Kidney epithelial cell (primary cell): ENCODE measurements around the gene CPNE4. TPM values are rescaled to one million over a fixed set of nuclear protein-coding genes. Genes with fewer than 3 reads are reported as not detected.

Experiments
- DNase-seq: peaks from one replicate; pipeline ENCODE4 v3.0.0-alpha.2; 2010; ENCODE audit warnings: low read depth
- H3K27me3 ChIP-seq: 2 replicates; pipeline ENCODE4 v1.6.0; 2011; ENCODE audit warnings: low read length; ENCODE audit not compliant: control insufficient read depth, insufficient read depth
- H3K36me3 ChIP-seq: 2 replicates; pipeline ENCODE4 v1.5.1; 2011; ENCODE audit warnings: low read length; ENCODE audit not compliant: control insufficient read depth, insufficient read depth
- H3K4me3 ChIP-seq: 2 replicates; pipeline ENCODE4 v1.5.1; 2011; ENCODE audit warnings: low read depth, mild to moderate bottlenecking, control low read depth, low read length
- total RNA-seq: library from RNA; depleted of rRNA; stranded (reverse); fragments of >200 nt; gene quantifications from 2 replicates; pipeline ENCODE4 v1.2.3, GENCODE V29; 2015
- TF ChIP-seq, protein P1 (sequence below): IDR thresholded peaks from 2 replicates; pipeline ENCODE4 v1.5.1; 2011; ENCODE audit warnings: mild to moderate bottlenecking, moderate library complexity, low read length, control low read depth, inconsistent platforms; ENCODE audit not compliant: insufficient read depth, poor library complexity, severe bottlenecking

CPNE4 gene
- total RNA-seq, 1 donor from 2014 or later: 3.7 TPM

DNA sequence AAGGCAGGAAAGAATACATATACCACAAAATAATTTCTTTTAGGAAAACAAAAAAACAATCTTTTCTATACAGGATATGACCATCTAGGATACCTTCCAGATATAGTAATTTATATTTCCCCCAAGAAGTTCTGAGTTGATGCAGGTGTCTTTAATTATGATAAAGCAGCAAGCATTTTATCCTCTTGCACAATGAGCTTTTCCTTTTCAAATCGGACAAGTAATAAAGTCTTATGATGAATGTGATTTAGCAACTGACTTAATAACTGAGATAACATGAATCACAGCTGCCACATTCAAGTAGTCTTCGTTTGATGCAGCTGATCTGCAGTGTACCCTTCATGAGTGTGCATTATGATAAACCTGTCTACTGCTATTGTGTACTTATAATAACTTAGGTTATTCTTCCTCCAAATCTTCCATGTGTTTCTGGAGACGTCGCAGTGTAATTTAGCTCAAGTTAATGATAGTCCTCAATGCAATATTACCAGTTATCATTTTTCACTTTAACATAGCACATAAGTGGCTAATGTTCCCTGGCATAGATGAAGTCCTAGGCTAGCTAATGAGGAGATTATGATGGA, 271.7 kb downstream of the CPNE4 start:
- no peak overlapping the region for H3K4me3 ChIP-seq
- no peak for DNase-seq
- TF ChIP-seq, protein P1, sequence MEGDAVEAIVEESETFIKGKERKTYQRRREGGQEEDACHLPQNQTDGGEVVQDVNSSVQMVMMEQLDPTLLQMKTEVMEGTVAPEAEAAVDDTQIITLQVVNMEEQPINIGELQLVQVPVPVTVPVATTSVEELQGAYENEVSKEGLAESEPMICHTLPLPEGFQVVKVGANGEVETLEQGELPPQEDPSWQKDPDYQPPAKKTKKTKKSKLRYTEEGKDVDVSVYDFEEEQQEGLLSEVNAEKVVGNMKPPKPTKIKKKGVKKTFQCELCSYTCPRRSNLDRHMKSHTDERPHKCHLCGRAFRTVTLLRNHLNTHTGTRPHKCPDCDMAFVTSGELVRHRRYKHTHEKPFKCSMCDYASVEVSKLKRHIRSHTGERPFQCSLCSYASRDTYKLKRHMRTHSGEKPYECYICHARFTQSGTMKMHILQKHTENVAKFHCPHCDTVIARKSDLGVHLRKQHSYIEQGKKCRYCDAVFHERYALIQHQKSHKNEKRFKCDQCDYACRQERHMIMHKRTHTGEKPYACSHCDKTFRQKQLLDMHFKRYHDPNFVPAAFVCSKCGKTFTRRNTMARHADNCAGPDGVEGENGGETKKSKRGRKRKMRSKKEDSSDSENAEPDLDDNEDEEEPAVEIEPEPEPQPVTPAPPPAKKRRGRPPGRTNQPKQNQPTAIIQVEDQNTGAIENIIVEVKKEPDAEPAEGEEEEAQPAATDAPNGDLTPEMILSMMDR: no peak
- H3K27me3 ChIP-seq: no peaks in the 10 kb centered on the region
- no peaks in the 10 kb centered on the region for H3K36me3 ChIP-seq

DNA sequence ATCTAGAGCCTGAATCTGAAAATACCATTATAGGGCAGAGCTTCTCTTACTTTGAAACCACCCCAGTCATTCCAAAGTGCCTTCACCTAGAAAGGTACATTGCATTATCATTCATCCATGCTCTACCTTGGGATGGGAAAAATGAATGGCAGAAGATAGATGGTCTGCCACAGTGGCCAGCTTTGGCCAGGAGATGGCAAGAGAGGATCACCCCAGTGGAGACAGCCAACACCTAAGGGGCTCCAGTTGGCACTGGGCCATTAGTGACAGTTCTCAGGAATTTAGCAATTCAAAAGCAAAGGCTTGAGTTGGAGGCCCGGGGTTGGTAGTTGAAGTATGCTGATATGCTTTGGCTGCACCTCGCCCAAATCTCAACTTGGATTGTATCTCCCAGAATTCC, 278.4 kb downstream of the CPNE4 start:
- TF ChIP-seq, protein P1: no peak
- no peak overlapping the region for H3K4me3 ChIP-seq
- H3K36me3 ChIP-seq: no peaks in the 10 kb centered on the region
- DNase-seq: no peak
- H3K27me3 ChIP-seq: no peaks in the 10 kb centered on the region

DNA sequence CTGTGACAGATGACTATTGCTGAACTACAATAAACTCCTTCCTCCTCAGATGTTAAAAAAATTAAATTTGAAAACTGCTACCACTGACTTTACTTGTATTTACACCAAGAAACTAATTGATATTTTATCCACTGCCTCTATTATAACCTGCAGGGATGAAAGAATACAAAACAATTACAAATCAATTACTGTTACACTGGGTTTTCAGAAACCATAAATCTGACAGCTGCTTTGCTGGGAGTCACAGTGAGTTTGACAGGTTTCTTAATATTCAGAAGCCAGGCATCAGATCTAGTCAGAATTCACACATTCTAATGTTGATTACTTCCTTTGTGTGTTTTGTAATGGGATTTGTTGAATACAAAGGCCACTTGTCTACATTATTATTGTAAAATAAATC, 279.4 kb downstream of the CPNE4 start:
- no peak for DNase-seq
- TF ChIP-seq, protein P1: no peak
- Histone ChIP-seq H3K4me3 (no peak overlapping the region), H3K27me3 (no peaks in the 10 kb centered on the region), H3K36me3 (no peaks in the 10 kb centered on the region)

DNA sequence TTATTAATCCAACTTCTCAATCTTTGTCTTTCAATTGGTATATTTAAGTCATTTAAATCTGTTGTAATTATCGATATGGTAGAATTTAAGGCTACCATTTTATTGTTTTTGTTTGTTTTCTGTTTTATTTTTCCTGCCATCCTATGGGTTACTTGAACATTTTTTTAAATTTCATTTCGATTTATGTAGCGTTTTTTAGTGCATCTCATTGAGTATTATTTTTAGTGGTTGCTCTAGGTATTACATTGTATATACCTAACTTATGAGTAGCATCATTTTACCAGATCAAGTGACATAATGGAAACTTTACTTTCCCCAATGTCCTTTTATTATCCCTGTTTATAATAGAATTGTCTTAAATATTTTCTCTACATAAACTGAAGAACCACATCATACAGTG, 284.6 kb downstream of the CPNE4 start:
- no peak for DNase-seq
- Histone ChIP-seq H3K27me3 (no peaks in the 10 kb centered on the region), H3K4me3 (no peak overlapping the region), H3K36me3 (no peaks in the 10 kb centered on the region)
- TF ChIP-seq, protein P1: no peak

DNA sequence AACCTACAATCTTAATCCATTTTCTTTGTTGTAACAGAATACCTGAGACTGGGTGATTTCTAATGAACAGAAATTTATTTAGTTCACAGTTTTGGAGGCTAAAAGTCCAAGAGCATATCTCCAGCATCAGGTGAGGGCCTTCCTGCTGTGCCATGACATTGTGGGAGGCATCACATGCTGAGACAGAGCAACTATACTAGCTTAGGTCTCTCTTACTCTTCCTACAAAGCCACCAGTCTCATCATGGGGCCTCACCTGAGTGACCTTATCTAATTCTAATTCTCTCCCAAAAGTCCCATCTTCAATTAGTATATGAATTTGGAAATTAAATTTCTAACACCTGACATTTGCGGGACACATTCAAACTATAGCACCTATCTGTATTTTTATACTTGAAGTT, 285.0 kb downstream of the CPNE4 start:
- DNase-seq: no peak
- Histone ChIP-seq H3K4me3 (no peak overlapping the region), H3K36me3 (no peaks in the 10 kb centered on the region), H3K27me3 (no peaks in the 10 kb centered on the region)
- TF ChIP-seq, protein P1: no peak

DNA sequence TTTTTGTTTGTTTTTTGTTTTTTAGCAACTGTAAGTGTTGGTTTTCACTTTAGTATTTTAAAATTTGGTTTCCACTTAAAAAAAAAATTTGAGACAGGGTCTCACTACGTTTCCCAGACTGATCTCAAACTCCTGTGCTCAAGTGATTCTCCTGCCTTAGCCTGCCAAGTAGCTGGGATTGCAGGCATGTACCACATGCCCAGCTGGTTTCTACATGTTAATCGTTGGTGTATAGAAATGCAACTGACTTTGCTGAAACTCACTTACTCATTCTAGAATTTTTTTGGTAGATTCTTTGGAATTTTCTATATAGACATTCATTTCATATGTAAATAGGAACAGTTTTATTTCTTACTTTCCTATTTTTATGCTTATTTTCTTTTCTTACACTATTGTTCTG, 287.3 kb downstream of the CPNE4 start:
- DNase-seq: no peak
- Histone ChIP-seq H3K36me3 (no peaks in the 10 kb centered on the region), H3K27me3 (no peaks in the 10 kb centered on the region), H3K4me3 (no peak overlapping the region)
- TF ChIP-seq, protein P1: no peak
